Parathyroid adenoma (tissue), 2 donors: Measurements from ENCODE around the gene RPS6KA2.

Experiments used
- H2AFZ ChIP-seq: fragments of 300-600 bp; sonication (generic); one replicate; pipeline ENCODE4 v1.7.0; 2017; ENCODE audit warnings: antibody characterized with exemption, mild to moderate bottlenecking
- H3K27ac ChIP-seq: fragments of 300-600 bp; sonication (generic); one replicate; pipeline ENCODE4 v1.7.0; 2017
- H3K27me3 ChIP-seq: fragments of 300-600 bp; sonication (generic); one replicate; pipeline ENCODE4 v1.7.0; 2017; ENCODE audit warnings: low read length; ENCODE audit not compliant: control insufficient read depth, insufficient read depth
- H3K36me3 ChIP-seq: fragments of 300-600 bp; sonication (generic); one replicate; pipeline ENCODE4 v1.7.0; 2017; ENCODE audit warnings: low read length; ENCODE audit not compliant: control insufficient read depth, insufficient read depth
- H3K4me1 ChIP-seq: fragments of 300-600 bp; sonication (generic); one replicate; pipeline ENCODE4 v1.7.0; 2017; ENCODE audit warnings: control low read depth
- H3K4me2 ChIP-seq: fragments of 300-600 bp; sonication (generic); one replicate; pipeline ENCODE4 v1.7.0; 2017; ENCODE audit warnings: low read length
- H3K4me3 ChIP-seq: fragments of 300-600 bp; sonication (generic); one replicate; pipeline ENCODE4 v1.7.0; 2017; ENCODE audit warnings: low read depth, low read length
- H3K79me2 ChIP-seq: fragments of 300-600 bp; sonication (generic); one replicate; pipeline ENCODE4 v1.7.0; 2017; ENCODE audit warnings: control low read depth
- H3K9ac ChIP-seq: fragments of 300-600 bp; sonication (generic); one replicate; pipeline ENCODE4 v1.7.0; 2017; ENCODE audit warnings: mild to moderate bottlenecking
- H3K9me3 ChIP-seq: fragments of 300-600 bp; sonication (generic); one replicate; pipeline ENCODE4 v1.7.0; 2017; ENCODE audit warnings: low read length; ENCODE audit not compliant: control insufficient read depth
- TF ChIP-seq, protein P1 (sequence below): fragments of 300-600 bp; sonication (generic); IDR thresholded peaks from one replicate; pipeline ENCODE4 v1.7.0; 2017; ENCODE audit warnings: antibody characterized with exemption, mild to moderate bottlenecking
- donor health status: primary hyperparathyroidism.

Gene RPS6KA2

DNA sequence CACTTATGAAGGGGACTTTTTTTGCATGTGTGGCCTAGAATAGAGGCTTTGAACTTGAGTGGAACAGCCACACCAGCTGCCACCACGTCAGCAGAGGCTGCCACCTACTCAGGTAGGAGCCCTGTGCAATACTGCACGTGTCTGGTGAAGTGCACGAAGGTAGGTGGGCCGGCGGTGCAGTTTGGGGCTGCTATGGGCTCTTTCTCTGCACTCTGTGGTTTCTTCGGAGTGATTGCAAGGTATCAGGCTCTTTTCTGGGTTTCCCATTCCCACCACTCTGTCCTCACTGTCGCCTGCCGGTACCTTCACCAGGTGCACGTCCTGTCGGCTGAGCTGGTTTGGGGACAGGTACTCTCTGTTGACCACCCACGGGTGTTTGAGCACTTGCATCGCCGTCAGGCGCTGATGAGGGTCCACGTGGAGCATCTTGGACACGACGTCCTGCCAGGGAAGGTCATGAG is 213.5 kb downstream of the RPS6KA2 start:
- Histone ChIP-seq H3K36me3 (no peaks in the 10 kb centered on the region), H2AFZ (no peak overlapping the region), H3K27ac (no peak overlapping the region), H3K27me3 (no peaks in the 10 kb centered on the region), H3K9me3 (no peaks in the 10 kb centered on the region), H3K79me2 (no peaks in the 10 kb centered on the region), H3K9ac (no peak overlapping the region), H3K4me2 (no peak overlapping the region), H3K4me3 (no peak overlapping the region), H3K4me1 (no peaks in the 10 kb centered on the region)
- TF ChIP-seq, protein P1, sequence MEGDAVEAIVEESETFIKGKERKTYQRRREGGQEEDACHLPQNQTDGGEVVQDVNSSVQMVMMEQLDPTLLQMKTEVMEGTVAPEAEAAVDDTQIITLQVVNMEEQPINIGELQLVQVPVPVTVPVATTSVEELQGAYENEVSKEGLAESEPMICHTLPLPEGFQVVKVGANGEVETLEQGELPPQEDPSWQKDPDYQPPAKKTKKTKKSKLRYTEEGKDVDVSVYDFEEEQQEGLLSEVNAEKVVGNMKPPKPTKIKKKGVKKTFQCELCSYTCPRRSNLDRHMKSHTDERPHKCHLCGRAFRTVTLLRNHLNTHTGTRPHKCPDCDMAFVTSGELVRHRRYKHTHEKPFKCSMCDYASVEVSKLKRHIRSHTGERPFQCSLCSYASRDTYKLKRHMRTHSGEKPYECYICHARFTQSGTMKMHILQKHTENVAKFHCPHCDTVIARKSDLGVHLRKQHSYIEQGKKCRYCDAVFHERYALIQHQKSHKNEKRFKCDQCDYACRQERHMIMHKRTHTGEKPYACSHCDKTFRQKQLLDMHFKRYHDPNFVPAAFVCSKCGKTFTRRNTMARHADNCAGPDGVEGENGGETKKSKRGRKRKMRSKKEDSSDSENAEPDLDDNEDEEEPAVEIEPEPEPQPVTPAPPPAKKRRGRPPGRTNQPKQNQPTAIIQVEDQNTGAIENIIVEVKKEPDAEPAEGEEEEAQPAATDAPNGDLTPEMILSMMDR = no peak

DNA sequence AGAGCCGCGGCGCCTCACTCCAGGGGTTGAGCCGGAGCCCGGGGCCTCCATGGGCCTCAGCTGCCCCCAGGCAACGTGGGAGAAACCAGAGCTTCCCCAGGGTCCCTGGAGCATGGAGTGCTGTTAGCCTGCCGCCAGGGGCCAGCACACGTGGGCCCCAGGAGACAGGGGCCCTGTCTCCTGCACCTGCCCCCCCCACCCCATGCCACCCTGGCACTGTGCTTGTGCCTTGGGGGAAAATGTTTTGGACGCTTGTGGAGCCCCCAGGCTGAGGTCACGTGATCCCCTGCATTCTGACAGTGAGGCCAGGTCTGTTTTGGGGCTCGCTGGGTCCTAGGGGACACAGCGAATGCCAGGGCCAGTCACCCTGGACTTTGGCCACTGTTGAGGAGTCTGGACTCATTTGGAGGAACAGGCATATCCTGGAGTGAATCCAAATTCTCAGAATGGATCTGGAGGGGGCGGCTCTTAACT is 214.1 kb downstream of the RPS6KA2 start:
- Histone ChIP-seq H3K9ac (no peak overlapping the region), H2AFZ (no peak overlapping the region), H3K27me3 (no peaks in the 10 kb centered on the region), H3K27ac (no peak overlapping the region), H3K4me1 (no peaks in the 10 kb centered on the region), H3K4me2 (no peak overlapping the region), H3K4me3 (no peak overlapping the region), H3K79me2 (no peaks in the 10 kb centered on the region), H3K36me3 (no peaks in the 10 kb centered on the region), H3K9me3 (no peaks in the 10 kb centered on the region)
- TF ChIP-seq, protein P1 = no peak

DNA sequence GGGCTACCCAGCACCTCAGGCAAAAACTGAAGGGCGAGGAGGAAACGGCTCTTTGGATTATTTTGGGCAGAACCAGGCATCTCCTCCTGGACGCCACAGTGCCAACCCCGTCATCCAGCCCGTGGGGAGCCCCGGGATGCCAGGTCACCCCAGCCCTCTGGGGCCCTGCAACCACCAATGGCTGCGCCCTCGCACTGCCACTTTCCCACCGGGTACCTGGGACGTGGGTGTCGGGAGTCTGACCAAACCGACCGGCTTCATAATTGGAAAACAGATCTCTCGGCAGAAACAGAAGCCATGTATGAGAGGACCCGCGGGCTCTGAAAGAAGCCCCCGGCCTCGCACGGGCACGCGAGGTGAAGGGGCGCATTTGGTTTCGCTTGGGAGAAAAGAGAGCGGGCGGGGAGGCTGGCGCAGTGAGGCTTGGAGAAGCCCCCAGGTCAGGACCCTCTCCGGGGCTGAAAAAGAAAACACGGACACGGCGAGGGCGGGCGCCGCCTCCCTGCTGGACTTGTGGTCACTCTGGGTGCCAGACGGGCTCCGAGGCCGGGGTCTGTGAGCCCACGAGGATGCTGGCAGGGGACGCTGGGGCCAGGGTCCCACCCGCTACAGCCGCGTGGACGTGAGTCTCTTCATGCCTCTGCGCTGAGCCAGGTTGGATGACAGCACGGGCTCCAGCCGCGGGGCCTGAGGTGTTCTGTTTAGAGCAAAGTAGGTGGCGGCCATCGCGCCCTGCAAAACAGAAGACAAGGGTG is 214.7 kb downstream of the RPS6KA2 start:
- TF ChIP-seq, protein P1 = no peak
- Histone ChIP-seq H3K4me3 (no peak overlapping the region), H3K79me2 (no peaks in the 10 kb centered on the region), H3K27ac (no peak overlapping the region), H3K9ac (no peak overlapping the region), H3K27me3 (no peaks in the 10 kb centered on the region), H3K36me3 (no peaks in the 10 kb centered on the region), H2AFZ (no peak overlapping the region), H3K4me1 (no peaks in the 10 kb centered on the region), H3K4me2 (no peak overlapping the region), H3K9me3 (no peaks in the 10 kb centered on the region)

DNA sequence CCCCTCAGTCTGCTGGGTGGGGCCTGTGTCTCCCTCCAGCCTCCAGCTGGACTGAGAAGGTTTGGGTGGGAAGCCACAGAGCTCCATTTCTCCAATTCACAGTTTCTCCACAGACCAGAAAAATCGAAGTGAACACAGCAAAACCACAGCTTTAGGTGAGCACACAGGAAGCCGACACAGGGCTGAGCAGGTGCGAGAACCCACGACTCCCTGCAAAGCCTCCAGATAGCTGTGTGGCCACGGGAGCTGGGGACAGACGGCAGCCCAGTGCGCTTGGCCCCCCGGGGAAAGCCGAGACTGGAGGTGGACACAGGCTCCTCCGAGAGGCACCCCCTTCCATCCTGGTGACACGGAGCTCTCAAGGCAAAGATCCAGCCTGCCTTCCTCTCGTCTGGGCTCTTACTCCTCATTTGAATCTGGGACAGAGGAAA is 215.3 kb downstream of the RPS6KA2 start:
- Histone ChIP-seq H3K9ac (no peak overlapping the region), H3K4me1 (no peaks in the 10 kb centered on the region), H3K36me3 (no peaks in the 10 kb centered on the region), H2AFZ (no peak overlapping the region), H3K9me3 (no peaks in the 10 kb centered on the region), H3K4me3 (no peak overlapping the region), H3K27me3 (no peaks in the 10 kb centered on the region), H3K79me2 (no peaks in the 10 kb centered on the region), H3K27ac (no peak overlapping the region), H3K4me2 (no peak overlapping the region)
- TF ChIP-seq, protein P1 = no peak

DNA sequence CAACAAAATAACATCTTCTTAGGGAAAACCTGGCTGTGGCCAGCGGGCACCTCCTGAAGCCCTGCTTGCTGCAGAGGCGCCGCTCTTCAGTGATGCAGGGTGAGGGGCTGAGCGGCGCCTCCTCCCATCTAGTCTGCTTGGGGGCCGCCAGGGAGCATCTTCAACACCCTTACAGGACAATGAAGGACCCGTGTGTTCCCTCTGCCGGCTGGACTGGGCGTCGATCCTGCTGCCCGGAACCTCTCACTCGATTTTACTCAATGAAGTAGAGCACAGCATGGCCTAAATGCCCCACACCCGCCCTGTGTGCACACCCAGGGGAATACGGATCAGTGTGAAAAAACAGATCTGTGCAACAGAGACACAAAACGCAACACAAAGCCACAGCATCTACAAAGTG is 215.8 kb downstream of the RPS6KA2 start:
- TF ChIP-seq, protein P1 = no peak
- no peak overlapping the region for H2AFZ ChIP-seq
- H3K9me3 ChIP-seq = no peaks in the 10 kb centered on the region
- no peaks in the 10 kb centered on the region for H3K27me3 ChIP-seq
- no peaks in the 10 kb centered on the region for H3K79me2 ChIP-seq
- H3K4me2 ChIP-seq = no peak overlapping the region
- H3K4me1 ChIP-seq = no peaks in the 10 kb centered on the region
- no peak overlapping the region for H3K4me3 ChIP-seq
- H3K36me3 ChIP-seq = no peaks in the 10 kb centered on the region
- no peak overlapping the region for H3K27ac ChIP-seq
- H3K9ac ChIP-seq = no peak overlapping the region
